Choroid plexus epithelial cell (primary cell): ENCODE measurements around the gene LTBP1.

Experiments used
- DNase-seq: peaks from one replicate; pipeline ENCODE4 v3.0.0-alpha.2; 2010; ENCODE audit warnings: low read depth
- H3K4me3 ChIP-seq: 2 replicates; pipeline ENCODE4 v1.5.1; 2011; ENCODE audit warnings: low read depth, mild to moderate bottlenecking, control low read depth, low read length, moderate library complexity
- CTCF ChIP-seq: conservative IDR thresholded peaks from 2 replicates; pipeline ENCODE4 v1.5.1; 2011; ENCODE audit warnings: low read depth, mild to moderate bottlenecking, control low read depth, inconsistent platforms, low read length, moderate library complexity

Gene LTBP1

GRCh38 chr2:33104052-33104623 lies 157.4 kb downstream of the LTBP1 start:
- no peak overlapping the region for H3K4me3 ChIP-seq
- peak; percentile 49 for DNase-seq
- no peak for TF ChIP-seq CTCF

- no peak overlapping the region for H3K4me3 ChIP-seq
These were observed 158.0 kb downstream of the LTBP1 start for GRCh38 chr2:33104726-33105125.

GRCh38 chr2:33106115-33106514 lies 159.4 kb downstream of the LTBP1 start:
- H3K4me3 ChIP-seq: no peak overlapping the region
- no peak for TF ChIP-seq CTCF
- DNase-seq: no peak

More at GRCh38 chr2:33104726-33105125, 158.0 kb downstream of the LTBP1 start:
- TF ChIP-seq CTCF: no peak
- peak; percentile 66 for DNase-seq

GRCh38 chr2:33107690-33108482 lies 161.1 kb downstream of the LTBP1 start:
- TF ChIP-seq CTCF: no peak
- peak; percentile 70 for DNase-seq
- H3K4me3 ChIP-seq: no peak overlapping the region

GRCh38 chr2:33108483-33109443 lies 162.0 kb downstream of the LTBP1 start:
- no peak for TF ChIP-seq CTCF
- no peak overlapping the region for H3K4me3 ChIP-seq
- peak; percentile 64 for DNase-seq

GRCh38 chr2:33110461-33110860 lies 163.7 kb downstream of the LTBP1 start:
- no peak for TF ChIP-seq CTCF
- no peak for DNase-seq

More at GRCh38 chr2:33110461-33110860, 163.7 kb downstream of the LTBP1 start:
- H3K4me3 ChIP-seq: no peak overlapping the region
